GM12892 (cell line): ENCODE measurements around the gene VMP1.
"Not testable (repeated sequence)": the region's sequence is repeated elsewhere in the genome, so short reads cannot be mapped to it uniquely, and the experiment has no call there.

Experiments
- DNase-seq: peaks from one replicate; pipeline ENCODE4 v3.0.0; 2011; ENCODE audit not compliant: insufficient read length
- FAIRE-seq: peaks from 2 replicates; lab custom pipeline; 2011; peaks lifted over from hg19 to GRCh38; lab: Jason Lieb, UNC
- POLR2A ChIP-seq: IDR thresholded peaks from 2 replicates; pipeline ENCODE4 v1.6.1; 2011; ENCODE audit warnings: low read depth, low read length, control low read depth
- POLR2AphosphoS5 ChIP-seq: IDR thresholded peaks from 2 replicates; pipeline ENCODE4 v1.6.1; 2011; ENCODE audit warnings: low read depth, low read length, control low read depth
- TAF1 ChIP-seq: IDR thresholded peaks from 2 replicates; pipeline ENCODE4 v1.6.1; 2011; ENCODE audit warnings: low read depth, mild to moderate bottlenecking, control low read depth, low read length, borderline replicate concordance

The VMP1 gene

GRCh38 chr17:59856859-59857794 is 149.7 kb downstream of the VMP1 start:
- FAIRE-seq, result no peak
- no peak for DNase-seq
- TF ChIP-seq POLR2AphosphoS5 (no peak), TAF1 (no peak), POLR2A (no peak)

DNA sequence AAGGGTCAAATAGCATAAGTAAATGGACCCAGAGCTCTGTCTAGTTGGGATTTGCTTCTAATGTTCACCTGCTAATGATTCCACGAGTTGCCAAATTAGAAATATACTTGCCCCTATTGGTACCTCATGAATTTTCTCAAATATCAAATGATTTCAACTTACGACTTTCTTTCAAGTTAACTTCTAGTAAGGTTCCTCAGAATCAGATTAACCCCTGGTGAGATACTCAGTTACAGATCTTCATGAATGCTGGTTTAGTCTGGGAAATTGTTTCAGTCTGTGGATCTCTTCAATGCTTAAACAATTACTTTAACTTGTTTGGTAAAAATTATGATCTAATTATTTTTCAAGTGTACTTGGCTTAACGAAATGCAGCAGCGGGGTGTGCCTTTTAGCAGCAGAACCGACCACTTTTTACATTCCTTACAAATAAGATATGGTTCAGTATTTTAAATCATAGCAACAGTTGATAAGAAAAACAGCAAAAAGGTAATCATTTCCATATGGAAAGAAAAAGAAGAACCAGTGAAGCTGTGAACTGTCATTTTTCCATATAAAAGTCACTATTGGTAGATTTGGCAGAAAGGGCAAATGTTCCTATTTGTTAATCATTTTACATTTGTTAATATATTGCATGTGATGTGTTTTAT is 150.8 kb downstream of the VMP1 start:
- no peak for DNase-seq
- TF ChIP-seq POLR2AphosphoS5, result no peak
- TF ChIP-seq TAF1, result no peak
- no peak for TF ChIP-seq POLR2A
- no peak for FAIRE-seq

- FAIRE-seq, result no peak
- TF ChIP-seq TAF1, result no peak
- TF ChIP-seq POLR2AphosphoS5, result no peak
- TF ChIP-seq POLR2A, result no peak
Measured at GRCh38 chr17:59858932-59859331, 151.5 kb downstream of the VMP1 start.

GRCh38 chr17:59859444-59860025 is 152.1 kb downstream of the VMP1 start:
- FAIRE-seq (peak; percentile 17), DNase-seq (no peak)
- TF ChIP-seq POLR2AphosphoS5 (no peak), TAF1 (no peak), POLR2A (no peak)

More at GRCh38 chr17:59858932-59859331, 151.5 kb downstream of the VMP1 start:
- no peak for DNase-seq

- DNase-seq (no peak), FAIRE-seq (no peak)
- TF ChIP-seq TAF1, result no peak
- no peak for TF ChIP-seq POLR2AphosphoS5
Measured at GRCh38 chr17:59863616-59864015, 156.2 kb downstream of the VMP1 start.

DNA sequence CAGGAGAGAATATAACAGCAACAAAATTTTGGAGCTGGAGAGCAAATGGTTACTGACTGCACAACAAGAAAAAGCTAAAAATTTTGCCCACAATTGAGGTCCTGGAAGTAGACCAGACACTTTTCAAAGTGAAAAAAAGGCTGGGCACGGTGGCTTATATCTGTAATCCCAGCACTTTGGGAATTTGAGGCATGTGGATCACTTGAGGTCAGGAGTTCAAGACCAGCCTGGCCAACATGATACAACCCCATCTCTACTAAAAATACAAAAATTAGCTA is 162.4 kb downstream of the VMP1 start:
- no peak for FAIRE-seq

DNA sequence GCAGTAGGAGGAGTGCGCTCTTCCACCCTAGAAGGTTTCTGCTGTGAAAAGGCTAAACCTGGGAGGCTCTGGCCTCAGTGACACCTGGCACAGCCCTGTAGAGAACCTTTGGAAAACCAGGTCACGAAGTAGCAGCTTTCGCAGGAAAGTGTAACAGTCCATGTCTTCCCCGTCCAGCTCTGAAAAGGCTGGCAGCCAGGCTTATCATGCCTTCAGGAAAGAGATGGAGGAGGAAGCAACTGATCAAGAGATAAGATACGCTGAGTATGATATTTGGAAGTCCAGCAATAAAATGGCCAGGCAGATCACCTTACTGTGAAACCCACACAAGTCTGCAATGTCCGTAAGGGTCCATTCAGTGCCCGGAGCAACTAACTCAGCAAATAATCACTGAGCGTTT is 163.0 kb downstream of the VMP1 start:
- no peak for FAIRE-seq

More for the DNA sequence above, 162.4 kb downstream of the VMP1 start:
- no peak for DNase-seq
- TF ChIP-seq POLR2A, result no peak
- TF ChIP-seq TAF1, result no peak
- TF ChIP-seq POLR2AphosphoS5, result no peak

DNA sequence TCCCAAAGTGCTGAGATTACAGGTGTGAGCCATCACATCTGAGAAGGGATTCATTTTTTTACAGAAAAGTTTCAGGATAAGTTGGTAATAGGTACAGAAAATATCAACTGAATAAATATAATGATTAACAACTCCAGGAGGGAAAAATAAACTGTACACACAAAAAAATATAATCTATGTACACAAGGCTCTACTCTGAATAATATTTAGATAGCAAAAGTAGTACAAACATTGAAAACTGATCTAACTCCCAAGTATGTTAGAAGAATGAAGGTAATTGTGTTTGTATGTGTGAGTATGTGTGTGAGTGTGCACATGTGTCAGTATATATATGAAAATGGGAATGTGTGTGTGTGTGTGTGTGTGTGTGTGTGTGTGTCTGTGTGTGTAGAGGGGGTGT is 164.9 kb downstream of the VMP1 start:
- FAIRE-seq, result no peak
- TF ChIP-seq TAF1, result no peak
- no peak for TF ChIP-seq POLR2A
- TF ChIP-seq POLR2AphosphoS5, result no peak
- DNase-seq, result no peak

More for the DNA sequence above, 163.0 kb downstream of the VMP1 start:
- no peak for TF ChIP-seq POLR2AphosphoS5
- no peak for TF ChIP-seq POLR2A
- TF ChIP-seq TAF1, result no peak
- DNase-seq, result no peak

DNA sequence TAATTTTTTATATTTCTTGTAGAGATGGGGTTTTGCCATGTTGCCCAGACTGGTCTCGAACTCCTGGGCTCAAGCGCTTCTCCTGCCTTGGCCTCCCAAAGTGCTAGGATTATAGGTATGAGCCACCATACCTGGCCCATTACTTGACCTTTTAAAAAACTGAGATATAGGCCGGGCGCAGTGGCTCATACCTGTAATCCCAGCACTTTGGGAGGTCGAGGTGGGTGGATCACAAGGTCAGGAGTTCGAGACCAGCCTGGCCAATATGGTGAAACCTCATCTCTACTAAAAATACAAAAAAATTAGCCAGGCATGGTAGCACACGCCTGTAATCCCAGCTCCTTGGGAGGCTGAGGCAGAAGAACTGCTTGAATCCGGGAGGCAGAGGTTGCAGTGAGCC is 166.0 kb downstream of the VMP1 start:
- not testable (repeated sequence) for FAIRE-seq, DNase-seq

GRCh38 chr17:59874376-59874775 is 166.9 kb downstream of the VMP1 start:
- DNase-seq (no peak), FAIRE-seq (no peak)
- TF ChIP-seq POLR2A (no peak), TAF1 (no peak), POLR2AphosphoS5 (no peak)

GRCh38 chr17:59876107-59876506 is 168.7 kb downstream of the VMP1 start:
- no peak for FAIRE-seq
- no peak for DNase-seq
- no peak for TF ChIP-seq POLR2A
- TF ChIP-seq POLR2AphosphoS5, result no peak
- no peak for TF ChIP-seq TAF1

DNA sequence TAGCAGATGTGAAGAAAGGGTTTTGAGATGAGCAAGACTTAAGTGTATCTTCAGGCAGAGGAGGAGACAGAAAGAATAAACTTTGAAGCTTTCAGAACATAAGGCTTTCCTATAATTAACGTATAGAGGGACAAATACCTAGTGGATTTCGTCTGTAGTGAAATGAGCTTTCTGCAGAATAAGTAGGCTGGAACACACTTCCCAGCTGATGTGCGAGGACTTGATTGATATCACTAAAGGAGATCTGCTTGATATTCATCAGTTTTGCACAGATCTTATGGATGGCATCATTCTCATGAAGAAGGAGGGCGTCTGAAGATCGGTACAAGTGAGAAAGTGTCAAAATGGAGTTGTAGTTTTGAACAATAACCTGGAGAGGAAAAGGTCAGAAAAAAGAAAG is 170.5 kb downstream of the VMP1 start:
- no peak for TF ChIP-seq TAF1
- DNase-seq (no peak), FAIRE-seq (no peak)

DNA sequence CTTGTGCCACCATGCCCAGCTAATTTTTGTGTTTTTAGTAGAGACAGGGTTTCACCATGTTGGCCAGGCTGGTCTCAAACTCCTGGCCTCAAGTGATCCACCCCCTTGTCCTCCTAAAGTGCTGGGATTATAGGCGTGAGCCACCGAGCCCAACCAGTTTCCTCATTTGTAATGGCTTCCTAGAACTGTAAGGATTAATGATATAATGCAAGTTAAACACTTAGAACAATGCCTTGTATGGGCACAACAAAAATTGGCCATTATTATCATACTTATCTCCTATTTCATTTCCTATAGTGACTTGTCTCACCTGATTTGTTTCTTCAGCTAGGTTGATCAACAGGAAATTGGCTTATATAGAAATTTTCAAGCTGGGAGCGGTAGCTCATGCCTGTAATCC is 171.2 kb downstream of the VMP1 start:
- TF ChIP-seq POLR2A (no peak), TAF1 (no peak), POLR2AphosphoS5 (no peak)

More for the DNA sequence above, 171.2 kb downstream of the VMP1 start:
- DNase-seq (no peak), FAIRE-seq (no peak)
